Vagina (tissue), 2 donors: ENCODE measurements around the gene MED12L. TPM values are rescaled to one million over a fixed set of nuclear protein-coding genes. Genes with fewer than 3 reads are reported as not detected.

Experiments used
- DNase-seq, 2 donors: peaks; one replicate each; pipeline ENCODE4 v3.0.0-alpha.2; 2017; ENCODE audit errors: extremely low spot score in 2 of 2
- H3K27ac ChIP-seq: fragments of 200-600 bp; sonication (generic); one replicate; pipeline ENCODE4 v1.5.1; 2019
- H3K27me3 ChIP-seq: fragments of 200-600 bp; sonication (generic); one replicate; pipeline ENCODE4 v1.5.1; 2019
- H3K36me3 ChIP-seq, 2 donors: fragments of 200-600 bp; sonication (generic); one replicate each; pipeline ENCODE4 v1.5.1; 2017 to 2019
- H3K4me1 ChIP-seq: fragments of 200-600 bp; sonication (generic); one replicate; pipeline ENCODE4 v1.5.1; 2019
- H3K4me3 ChIP-seq, 2 donors: fragments of 200-600 bp; sonication (generic); 1 replicate in 1 of 2; 2 replicates in 1 of 2; pipeline ENCODE4 v1.5.1; 2016 to 2019
- H3K9me3 ChIP-seq: fragments of 200-600 bp; sonication (generic); one replicate; pipeline ENCODE4 v1.5.1; 2019
- POLR2A ChIP-seq, 2 donors: fragments of 450-650 bp; IDR thresholded peaks; one replicate each; pipeline ENCODE4 v1.6.1; 2017; ENCODE audit warnings: antibody characterized with exemption in 2 of 2, mild to moderate bottlenecking in 2 of 2, moderate library complexity in 2 of 2
- POLR2AphosphoS5 ChIP-seq, 2 donors: sonication (generic); formaldehyde crosslinking; IDR thresholded peaks; one replicate each; pipeline ENCODE4 v1.9.0; 2017; ENCODE audit warnings: antibody characterized with exemption in 2 of 2, mild to moderate bottlenecking in 2 of 2, low read depth in 1 of 2; ENCODE audit not compliant: insufficient read depth in 1 of 2
- intact Hi-C: fragments of 100-400 bp; cut with DNase I; formaldehyde crosslinking; loops from one replicate; pipeline ENCODE4 v1.15.1; 2023
- total RNA-seq: library from RNA; depleted of rRNA; stranded (reverse); fragments of >200 nt; gene quantifications from one replicate; pipeline ENCODE4 v1.2.3, GENCODE V29; 2016
- TF ChIP-seq, protein P1 (sequence below), 3 experiments: fragments of 450-650 bp in 2 of 3; fragments of 200-600 bp in 1 of 3; sonication (generic) in 1 of 3; IDR thresholded peaks; one replicate each; pipeline ENCODE4 v1.5.1; 2017 to 2019; ENCODE audit warnings: antibody characterized with exemption in 3 of 3, mild to moderate bottlenecking in 2 of 3, moderate library complexity in 2 of 3

MED12L gene
- total RNA-seq, 1 donor from 2014 or later = 1.7 TPM

DNA sequence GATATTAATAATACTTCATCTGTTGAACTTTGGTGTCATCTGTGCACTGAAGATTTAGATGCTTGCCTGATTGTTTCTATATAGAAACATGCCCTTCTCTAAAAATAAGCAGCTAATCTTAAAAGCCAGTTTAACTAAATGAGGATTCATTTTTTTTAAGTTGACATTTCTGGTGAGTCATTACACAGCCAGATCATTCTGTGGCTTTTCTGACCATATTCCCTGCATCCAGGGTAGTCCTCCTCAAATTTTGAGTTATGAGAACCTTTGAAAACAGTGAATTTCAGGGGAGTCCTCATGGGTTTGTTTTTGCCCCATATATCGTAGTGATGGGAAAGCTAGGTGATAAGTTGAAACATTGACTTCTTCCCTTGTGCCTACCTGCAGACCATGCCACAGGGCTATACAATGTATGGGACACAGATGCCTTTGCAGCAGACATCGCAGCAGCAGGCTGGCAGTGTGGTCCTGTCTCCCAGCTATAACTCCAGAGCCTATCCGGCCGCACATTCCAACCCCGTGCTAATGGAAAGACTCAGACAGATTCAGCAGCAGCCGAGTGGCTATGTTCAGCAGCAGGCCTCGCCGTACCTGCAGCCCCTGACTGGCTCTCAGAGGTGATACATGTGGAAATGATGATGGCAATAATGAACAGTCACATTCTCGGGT lies 325.6 kb downstream of the MED12L start:
- no peak for DNase-seq
- Histone ChIP-seq H3K36me3 (no peaks in the 10 kb centered on the region), H3K9me3 (no peaks in the 10 kb centered on the region), H3K27ac (no peak overlapping the region), H3K4me3 (no peak overlapping the region), H3K27me3 (no peaks in the 10 kb centered on the region), H3K4me1 (no peaks in the 10 kb centered on the region)
- intact Hi-C loops = no loop called here
- TF ChIP-seq POLR2AphosphoS5 (IDR thresholded peaks at IDR 0.05; ENCODE audit: insufficient read depth in 1 of 2, low read depth in 1 of 2) (no peak), POLR2A (IDR thresholded peaks at IDR 0.05) (no peak)
- TF ChIP-seq, protein P1, sequence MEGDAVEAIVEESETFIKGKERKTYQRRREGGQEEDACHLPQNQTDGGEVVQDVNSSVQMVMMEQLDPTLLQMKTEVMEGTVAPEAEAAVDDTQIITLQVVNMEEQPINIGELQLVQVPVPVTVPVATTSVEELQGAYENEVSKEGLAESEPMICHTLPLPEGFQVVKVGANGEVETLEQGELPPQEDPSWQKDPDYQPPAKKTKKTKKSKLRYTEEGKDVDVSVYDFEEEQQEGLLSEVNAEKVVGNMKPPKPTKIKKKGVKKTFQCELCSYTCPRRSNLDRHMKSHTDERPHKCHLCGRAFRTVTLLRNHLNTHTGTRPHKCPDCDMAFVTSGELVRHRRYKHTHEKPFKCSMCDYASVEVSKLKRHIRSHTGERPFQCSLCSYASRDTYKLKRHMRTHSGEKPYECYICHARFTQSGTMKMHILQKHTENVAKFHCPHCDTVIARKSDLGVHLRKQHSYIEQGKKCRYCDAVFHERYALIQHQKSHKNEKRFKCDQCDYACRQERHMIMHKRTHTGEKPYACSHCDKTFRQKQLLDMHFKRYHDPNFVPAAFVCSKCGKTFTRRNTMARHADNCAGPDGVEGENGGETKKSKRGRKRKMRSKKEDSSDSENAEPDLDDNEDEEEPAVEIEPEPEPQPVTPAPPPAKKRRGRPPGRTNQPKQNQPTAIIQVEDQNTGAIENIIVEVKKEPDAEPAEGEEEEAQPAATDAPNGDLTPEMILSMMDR (IDR thresholded peaks at IDR 0.05) = no peak

- no peak for DNase-seq
- no peak overlapping the region for H3K27ac ChIP-seq
- intact Hi-C loops = no loop called here
- H3K4me1 ChIP-seq = no peaks in the 10 kb centered on the region
- H3K4me3 ChIP-seq = no peak overlapping the region
- no peaks in the 10 kb centered on the region for H3K27me3 ChIP-seq
- H3K36me3 ChIP-seq = no peaks in the 10 kb centered on the region
- H3K9me3 ChIP-seq = no peaks in the 10 kb centered on the region
- TF ChIP-seq, protein P1 (IDR thresholded peaks at IDR 0.05) = no peak
- no peak for TF ChIP-seq POLR2A (IDR thresholded peaks at IDR 0.05)
- no peak for TF ChIP-seq POLR2AphosphoS5 (IDR thresholded peaks at IDR 0.05; ENCODE audit: insufficient read depth in 1 of 2, low read depth in 1 of 2)
Measured at GRCh38 chr3:151412989-151413388, 327.5 kb downstream of the MED12L start.

- H3K27me3 ChIP-seq = no peaks in the 10 kb centered on the region
- intact Hi-C loops = no loop called here
- no peak overlapping the region for H3K4me3 ChIP-seq
- no peak for DNase-seq
- TF ChIP-seq, protein P1 (IDR thresholded peaks at IDR 0.05) = no peak
- TF ChIP-seq POLR2AphosphoS5 (IDR thresholded peaks at IDR 0.05; ENCODE audit: insufficient read depth in 1 of 2, low read depth in 1 of 2) = no peak
- no peak for TF ChIP-seq POLR2A (IDR thresholded peaks at IDR 0.05)
- no peaks in the 10 kb centered on the region for H3K36me3 ChIP-seq
- H3K27ac ChIP-seq = no peak overlapping the region
- no peaks in the 10 kb centered on the region for H3K4me1 ChIP-seq
- H3K9me3 ChIP-seq = no peaks in the 10 kb centered on the region
Measured at GRCh38 chr3:151415289-151415688, 329.8 kb downstream of the MED12L start.

DNA sequence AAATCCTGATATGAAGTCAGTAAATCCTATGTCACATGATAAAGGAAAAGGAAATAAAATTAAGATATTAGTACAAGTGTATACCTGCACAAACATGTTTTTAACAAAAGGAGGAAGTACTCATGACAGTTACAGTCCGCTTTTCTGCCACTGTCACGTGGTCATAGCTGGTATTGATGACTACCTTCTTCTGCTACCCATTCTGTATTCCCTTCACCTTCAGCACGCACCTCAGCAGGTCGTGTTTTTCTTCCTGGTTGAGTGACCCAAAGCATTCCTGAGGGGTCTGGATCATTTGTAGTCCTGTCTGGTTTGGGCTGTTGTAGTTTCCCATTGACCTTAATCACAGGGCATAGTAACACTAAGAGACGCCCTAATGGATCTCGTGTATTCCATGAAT lies 334.3 kb downstream of the MED12L start:
- Histone ChIP-seq H3K4me1 (no peaks in the 10 kb centered on the region), H3K27ac (no peak overlapping the region), H3K4me3 (no peak overlapping the region), H3K36me3 (no peaks in the 10 kb centered on the region), H3K9me3 (no peaks in the 10 kb centered on the region), H3K27me3 (no peaks in the 10 kb centered on the region)
- DNase-seq = no peak
- no peak for TF ChIP-seq POLR2A (IDR thresholded peaks at IDR 0.05)
- TF ChIP-seq POLR2AphosphoS5 (IDR thresholded peaks at IDR 0.05; ENCODE audit: insufficient read depth in 1 of 2, low read depth in 1 of 2) = no peak
- TF ChIP-seq, protein P1 (IDR thresholded peaks at IDR 0.05) = no peak
- intact Hi-C loops = no loop called here

DNA sequence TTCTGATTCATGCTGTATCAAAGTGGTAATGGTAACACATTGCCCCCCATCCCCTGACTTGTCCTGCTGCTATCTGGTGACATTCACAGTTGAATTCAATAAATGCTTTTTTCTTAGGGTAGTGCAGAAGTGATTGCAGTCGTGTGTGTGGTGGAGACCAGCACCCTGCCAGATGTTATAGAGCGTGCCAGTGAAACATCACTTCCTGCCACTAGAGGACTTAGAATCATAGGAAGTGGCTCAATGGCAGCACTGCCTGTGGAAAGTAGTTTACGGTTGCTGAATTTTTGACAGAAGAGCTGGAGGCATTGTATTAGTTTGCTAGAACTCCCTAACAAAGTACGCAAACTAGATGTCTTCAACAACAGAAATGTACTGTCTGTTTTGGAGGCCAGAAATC lies 336.5 kb downstream of the MED12L start:
- DNase-seq = no peak
- TF ChIP-seq POLR2AphosphoS5 (IDR thresholded peaks at IDR 0.05; ENCODE audit: insufficient read depth in 1 of 2, low read depth in 1 of 2) (no peak), POLR2A (IDR thresholded peaks at IDR 0.05) (no peak)
- TF ChIP-seq, protein P1 (IDR thresholded peaks at IDR 0.05) = no peak
- H3K4me3 ChIP-seq = no peak overlapping the region
- H3K36me3 ChIP-seq = no peaks in the 10 kb centered on the region
- H3K4me1 ChIP-seq = no peaks in the 10 kb centered on the region
- no peak overlapping the region for H3K27ac ChIP-seq
- H3K9me3 ChIP-seq = no peaks in the 10 kb centered on the region
- intact Hi-C loops = no loop called here
- no peaks in the 10 kb centered on the region for H3K27me3 ChIP-seq
